Fibroblast of skin of right biceps (primary cell): Measurements from ENCODE around the gene OAT.
"Not testable (repeated sequence)": the region's sequence is repeated elsewhere in the genome, so short reads cannot be mapped to it uniquely, and the experiment has no call there.

Experiments used
- DNase-seq: peaks from one replicate; pipeline ENCODE4 v3.0.0-alpha.2; 2013

Gene OAT

DNA sequence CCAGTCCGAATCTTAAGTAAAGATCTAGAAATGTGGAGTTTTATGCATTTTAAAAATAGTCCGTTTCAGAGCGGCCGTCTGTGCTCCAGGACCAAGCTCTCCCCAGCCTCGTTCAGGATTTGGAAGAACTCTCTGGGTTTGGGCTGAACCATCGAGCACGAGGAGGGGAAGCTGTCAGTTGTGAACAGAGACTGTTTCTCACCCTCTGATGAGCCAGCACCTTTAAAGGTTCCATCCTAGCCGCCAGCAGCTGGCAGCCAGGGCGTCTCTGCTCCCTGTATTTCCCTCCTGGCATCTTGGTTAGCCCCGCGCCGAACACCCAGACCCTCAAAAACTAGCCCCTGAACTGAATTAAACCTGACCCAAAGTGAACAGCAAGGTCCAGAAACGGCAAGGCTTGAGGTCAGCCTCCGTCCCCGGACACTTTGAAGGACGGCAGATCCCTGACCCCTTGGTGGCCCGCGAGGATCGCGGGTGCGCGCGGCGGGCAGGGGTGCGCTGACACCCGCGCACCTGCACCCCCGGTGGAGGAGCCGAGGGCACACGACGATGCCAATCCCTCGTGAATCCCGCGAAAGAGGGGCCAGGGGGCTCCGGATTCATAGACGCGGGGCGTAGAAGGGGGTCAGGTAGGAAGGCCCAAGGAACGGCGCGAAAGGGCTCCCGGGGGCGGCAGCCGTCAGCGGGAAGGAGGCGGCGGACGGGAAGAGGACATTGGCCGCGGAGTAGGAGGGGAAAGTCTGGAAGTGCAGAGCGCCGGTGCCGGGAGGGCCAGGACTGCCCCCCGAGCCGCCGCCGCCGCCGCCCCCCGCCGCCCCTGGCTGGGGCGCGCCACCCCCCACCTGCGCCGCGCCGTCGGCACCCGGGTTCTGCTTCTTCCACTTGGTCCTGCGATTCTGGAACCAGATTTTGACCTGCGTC is 28.4 kb upstream of the OAT start:
- no peak for DNase-seq

DNA sequence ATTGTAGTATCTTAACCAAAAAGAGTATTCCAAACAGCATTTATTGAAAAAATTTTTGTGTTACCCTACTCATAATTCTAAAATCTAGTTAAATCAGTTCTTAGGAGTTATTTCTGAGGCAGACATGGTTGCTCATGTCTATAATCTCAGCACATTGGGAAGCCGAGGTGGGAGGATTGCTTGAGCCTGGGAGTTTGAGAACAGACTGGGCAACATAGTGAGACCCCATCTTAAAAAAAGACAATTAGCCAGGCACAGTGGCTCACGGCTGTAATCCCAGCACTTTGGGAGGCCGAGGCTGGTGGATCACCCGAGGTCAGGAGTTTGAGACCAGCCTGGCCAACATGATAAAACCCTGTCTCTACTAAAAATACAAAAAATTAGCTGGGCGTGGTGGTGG is 23.0 kb upstream of the OAT start:
- DNase-seq = not testable (repeated sequence)

DNA sequence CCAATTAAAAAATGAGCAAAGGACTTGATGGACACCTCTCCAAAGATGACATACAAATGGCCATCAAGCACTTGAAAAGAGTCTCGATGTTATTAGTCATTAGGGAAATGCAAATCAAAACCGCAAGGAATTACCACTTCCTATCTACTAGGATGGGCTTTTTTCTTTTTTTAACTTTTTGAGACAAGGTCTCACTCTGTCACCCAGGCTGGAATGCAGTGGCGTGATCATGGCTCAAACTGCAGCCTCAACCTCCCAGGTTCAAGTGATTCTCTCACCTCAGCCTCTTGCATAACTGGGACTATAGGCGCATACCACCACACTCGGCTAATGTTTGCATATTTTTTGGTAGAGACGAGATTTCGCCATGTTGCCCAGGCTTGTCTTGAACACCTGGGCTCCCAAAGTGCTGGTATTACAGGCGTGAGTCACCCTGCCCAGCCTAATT is 17.5 kb upstream of the OAT start:
- peak; percentile 7 for DNase-seq

DNA sequence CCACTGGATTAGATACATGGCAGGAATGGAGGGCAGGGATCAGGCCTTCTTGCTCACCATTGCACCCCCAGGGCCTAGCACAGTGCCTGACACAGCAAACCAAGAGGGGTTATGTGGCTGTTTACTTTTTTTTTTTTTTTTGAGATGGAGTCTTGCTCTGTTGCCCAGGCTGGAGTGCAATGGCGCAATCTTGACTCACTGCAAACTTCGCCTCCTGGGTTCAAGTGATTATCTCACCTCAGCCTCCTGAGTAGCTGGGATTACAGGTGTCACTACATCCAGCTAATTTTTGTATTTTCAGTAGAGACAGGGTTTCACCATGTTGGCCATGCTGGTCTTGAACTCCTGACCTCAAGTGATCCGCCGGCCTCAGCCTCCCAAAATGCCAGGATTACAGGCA is 17.0 kb upstream of the OAT start:
- not testable (repeated sequence) for DNase-seq

DNA sequence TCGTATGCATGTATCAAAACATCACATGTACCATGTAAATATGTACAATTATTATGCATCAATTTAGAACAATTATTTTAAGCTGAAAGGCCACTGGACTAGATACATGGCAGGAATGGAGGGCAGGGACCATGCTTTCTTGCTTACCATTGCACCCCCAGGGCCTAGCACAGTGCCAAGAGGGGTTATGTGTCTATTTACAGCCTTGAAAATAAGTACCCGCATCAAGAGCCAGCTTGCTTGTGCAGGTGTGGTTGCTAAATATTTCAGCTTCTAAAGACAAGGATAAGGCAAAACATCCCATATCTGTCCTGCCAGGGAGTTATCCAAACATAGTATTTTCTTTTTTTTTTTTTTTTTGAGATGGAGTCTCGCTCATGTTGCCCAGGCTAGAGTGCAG is 14.7 kb upstream of the OAT start:
- DNase-seq = no peak

DNA sequence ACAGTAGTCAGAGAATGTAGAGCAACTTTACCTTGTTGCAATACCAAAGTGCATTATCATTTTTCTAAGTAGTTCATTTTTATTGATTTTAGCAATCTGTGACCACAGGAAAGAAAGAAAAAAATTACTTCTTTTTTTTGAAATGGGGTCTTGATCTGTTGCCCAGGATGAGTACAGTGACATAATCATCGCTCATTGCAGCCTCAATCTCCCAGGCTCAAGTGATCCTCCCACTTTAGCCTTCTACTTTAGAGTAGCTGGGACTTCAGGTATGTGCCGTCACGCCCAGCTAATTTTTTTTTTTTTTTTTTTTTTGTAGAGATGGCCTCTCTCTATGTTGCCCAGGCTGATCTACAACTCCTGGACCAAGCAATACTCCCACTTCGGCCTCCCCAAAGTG is 11.4 kb upstream of the OAT start:
- no peak for DNase-seq

DNA sequence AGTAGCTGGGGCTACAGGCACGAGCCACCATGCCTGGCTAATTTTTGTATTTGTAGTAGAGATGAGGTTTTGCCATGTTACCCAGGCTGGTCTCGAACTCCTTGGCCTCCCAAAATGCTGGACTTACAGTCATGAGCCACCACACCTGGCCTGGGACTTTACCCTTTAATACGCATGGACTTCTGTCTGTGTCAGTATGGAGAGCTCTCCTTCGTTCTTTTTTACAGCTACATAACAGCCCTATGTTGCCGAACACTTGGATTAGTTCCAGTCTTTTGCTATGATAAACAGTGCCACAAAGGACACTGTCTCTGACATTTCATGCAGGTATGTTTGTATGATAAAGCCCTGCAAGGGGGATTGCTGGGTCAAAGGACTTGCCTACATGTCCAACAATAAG is 10.9 kb upstream of the OAT start:
- no peak for DNase-seq

DNA sequence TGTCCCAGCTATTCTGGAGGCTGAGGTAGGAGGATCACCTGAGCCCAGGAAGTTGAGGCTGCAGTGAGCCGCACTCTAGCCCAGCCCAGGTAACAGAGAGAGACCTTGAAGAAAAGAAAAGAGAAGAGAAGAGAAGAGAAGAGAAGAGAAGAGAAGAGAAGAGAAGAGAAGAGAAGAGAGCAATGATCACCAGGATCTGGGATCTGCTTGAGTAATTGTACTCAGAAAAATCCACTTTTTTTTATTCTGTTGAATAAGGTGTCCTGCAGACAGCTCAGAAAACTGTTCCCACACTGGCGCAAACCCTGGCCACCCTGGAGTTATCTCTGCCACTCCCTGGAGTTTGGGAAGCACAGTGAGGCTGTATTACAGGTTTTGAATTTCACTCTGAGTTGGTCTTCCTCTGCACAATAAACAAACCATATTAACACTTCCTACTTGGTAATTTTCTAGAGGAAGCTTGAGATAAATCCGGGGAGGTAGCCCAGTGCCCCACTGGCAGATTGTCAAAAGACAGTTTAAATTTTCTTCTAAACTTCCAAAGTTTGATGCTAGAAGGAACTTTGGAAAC is 9.6 kb upstream of the OAT start:
- DNase-seq = no peak

DNA sequence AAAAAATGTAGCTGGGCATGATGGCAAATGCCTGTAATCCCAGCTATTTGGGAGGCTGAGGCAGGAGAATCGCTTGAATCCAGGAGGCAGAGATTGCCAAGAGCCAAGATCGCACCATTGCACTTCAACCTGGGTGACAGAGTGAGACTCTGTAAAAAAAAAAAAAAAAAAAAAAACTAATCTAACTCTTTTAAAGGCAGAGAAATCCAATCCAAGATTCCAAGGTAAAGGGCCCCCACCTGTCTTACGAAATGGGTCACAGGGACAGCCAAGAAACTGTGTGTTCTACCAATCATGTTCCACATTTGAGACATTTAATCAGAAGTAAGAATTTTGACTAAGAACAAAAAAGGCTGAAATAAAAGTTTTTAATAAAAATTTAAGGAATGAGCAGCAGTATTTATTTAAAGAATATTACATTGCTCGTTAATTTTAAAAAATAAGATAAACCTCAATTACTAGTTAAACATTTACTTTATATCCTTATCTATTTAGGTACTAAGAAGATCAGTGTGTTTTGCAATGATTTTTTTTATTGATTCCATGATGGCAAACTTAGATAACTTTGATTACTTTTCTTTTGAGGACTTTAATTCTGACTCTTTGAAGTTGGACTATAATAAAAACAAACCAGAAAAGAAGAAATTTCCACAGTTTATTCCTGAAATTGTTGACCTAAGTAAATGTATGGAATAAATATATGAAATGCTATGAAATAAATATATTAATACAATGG is 6.7 kb upstream of the OAT start:
- no peak for DNase-seq

DNA sequence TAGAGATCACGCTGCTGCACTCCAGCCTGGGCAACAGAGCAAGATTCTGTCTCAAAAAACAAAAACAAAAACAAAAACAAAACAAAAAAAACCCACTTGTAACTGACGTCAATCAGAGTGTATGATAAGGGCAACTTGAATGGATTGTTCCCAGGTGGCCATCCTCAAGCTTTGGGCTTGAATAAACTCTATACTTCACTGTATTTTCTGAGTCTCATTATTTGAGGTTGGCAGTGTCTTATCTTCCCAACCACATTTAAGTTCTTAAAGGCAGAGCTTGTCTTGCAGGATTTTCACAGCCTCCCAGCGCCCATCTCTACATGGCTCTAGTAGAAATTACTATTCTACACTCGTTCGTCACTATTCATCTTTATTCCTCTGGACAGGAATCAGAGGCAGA is 5.1 kb upstream of the OAT start:
- no peak for DNase-seq

DNA sequence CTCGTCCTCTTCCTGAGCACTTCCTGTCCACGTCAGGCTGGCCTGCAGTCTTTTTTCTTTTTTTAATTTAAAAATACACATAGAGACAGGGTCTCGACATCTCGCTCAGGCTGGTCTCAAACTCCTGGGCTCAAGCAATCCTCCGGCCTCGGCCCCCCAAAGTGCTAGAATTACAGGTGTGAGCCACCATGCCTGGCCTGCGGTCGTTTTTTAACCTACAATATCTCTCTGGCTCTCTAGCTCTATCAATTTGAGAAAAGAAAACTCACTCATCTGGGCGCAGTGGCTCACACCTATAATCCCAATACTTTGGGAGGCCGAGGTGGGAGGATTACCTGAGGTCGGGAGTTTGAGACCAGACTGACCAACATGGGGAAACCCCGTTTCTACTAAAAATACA is 4.0 kb upstream of the OAT start:
- DNase-seq = no peak

DNA sequence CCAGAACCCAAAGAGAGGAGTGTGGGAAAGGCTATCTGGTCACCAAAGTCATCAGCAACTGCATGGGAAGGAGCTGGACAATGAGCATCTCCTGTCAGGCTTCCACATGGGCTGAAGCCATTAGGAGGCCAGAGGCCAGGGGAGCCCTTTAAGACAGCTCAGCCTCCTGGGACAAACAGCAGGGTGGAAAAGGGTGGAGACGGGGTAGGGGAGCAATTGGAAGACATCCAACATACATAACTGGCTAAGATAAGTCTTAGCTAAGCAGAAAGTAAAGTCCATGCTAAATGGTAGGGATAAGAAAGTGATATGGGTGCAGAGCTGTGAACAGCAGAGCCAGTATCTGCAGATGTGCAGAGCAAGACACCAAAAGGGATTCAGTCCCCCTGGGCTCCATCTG is 1.5 kb upstream of the OAT start:
- DNase-seq = no peak

DNA sequence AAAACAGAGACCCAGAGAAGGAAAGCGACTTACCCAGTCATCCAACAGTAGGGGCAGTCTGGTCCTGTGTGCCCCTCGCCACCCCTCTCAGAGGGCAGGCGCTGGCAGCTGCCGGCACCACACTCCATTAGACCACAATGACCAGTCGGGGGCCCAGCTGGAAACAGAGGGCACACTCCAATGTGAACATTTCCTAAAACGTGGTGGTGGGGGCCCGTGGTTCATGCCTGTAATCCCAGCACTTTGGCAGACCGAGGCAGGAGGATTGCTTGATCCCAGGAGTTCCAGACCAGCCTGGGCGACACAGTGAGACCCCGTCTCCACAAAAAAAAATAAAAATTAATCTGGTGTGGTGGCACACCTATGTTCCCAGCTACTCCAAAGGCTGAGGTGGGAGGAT is 912 bp upstream of the OAT start:
- DNase-seq = no peak

DNA sequence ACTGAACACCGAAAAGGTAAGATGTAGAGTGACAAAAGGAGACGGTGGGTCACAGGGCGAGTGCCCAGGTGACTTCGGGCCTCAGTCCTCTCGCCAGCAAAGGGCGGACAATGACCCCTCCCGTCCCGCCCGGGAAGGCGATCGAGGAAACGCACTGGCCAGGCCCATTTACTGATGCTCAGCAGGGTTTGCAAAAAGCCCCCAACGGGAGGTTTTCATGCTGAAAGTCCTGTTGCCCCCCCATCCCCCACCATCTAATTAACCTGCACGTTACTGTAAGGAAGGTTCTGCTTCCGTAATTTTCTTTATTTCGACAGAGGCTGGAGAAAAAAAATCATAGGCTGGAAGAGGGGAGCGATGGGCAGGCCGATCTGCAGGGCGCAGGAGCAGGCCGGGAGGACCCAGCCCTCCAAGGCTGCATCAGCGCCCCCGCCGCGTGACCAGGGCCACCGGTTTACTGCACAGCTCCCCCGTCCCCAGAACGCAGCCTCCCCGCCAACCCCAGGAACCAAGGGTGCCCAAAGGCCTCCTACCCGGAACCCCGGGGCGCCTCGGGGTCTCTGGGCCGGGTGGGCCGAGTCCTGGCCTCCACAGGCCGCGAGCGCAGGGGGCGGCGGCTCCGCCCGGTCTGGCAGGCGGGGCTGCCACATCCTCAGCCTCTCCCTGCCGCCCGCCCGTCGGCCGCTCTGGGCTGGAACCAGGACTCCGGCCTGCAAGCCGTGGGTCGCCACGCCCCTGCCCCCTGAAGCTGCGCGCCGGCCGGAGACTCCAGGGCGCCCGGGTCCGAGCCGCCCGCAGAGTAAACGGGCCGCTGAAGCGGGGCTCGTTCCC is 613 bp downstream of the OAT start:
- peak; percentile 52 for DNase-seq

DNA sequence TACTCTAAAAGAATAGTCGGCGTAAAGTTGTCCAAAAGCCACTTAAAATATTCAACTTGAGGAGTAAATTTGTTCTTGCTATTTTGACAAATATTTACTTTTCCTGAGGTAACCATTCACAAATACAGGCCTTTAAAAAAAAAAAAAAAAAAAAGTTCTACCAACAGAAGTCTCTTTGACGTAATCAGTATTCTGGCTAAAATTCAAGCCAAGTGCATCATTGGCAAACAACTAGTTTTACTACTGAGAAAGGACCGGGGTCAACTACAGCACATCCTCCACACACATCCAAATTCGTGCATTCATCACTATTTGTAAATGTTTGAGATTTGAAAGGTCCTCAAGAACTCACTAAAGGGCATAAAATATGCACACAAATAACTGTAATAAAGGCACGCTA is 2.0 kb downstream of the OAT start:
- DNase-seq = peak; percentile 11

DNA sequence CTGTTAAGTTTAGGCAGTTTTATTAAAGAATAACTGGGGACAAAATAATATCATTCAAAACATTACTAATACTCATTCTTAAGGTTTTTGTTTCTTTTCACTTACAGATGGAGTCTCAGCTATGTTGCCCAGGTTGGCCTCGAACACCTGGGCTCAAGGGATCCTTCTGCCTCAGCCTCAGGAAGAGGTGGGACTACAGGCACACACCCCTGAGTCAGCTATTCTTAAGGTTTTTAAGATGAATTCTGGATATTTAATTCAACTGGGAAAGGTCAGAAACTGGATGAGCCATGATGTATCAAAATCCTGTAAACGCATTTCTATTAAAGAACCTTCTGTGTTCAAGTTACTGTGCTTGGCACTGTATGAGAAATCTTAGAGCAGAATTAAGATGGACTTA is 3.5 kb downstream of the OAT start:
- no peak for DNase-seq

DNA sequence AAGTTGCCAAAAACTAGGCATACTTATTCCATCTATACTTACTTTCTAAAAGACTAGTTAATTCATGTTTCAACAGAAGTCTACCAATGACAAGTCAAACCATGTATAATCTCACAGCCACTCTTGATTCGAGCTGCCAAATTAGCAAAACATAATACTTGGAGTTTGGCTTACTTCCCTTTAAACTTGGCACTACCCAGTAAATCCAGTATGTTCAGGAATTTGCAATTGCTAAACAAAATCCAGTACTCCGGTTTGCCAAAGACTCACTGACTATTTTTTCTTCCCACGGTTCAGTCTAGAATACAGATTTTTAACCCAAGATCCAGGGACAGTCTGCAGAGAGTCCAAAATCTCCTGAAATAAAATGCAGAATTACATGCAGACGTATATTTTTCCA is 4.6 kb downstream of the OAT start:
- DNase-seq = no peak

DNA sequence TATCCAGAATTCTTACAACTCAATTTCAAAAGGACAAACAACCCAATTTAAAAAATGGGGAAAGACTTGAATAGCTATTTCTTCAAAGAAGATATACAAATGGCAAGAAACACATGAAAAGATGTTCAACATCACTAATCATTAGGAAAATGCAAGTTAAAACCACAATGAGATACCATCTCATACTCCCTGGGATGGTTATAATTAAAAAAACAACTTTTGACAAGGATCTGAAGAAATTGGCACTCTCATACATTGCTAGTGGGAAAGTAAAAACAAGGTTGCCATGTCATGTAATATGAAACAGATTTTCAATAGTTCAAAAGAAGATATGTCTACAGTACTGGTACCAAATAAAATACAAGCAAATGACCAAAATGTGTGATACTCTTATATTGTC is 9.0 kb downstream of the OAT start:
- DNase-seq = no peak

DNA sequence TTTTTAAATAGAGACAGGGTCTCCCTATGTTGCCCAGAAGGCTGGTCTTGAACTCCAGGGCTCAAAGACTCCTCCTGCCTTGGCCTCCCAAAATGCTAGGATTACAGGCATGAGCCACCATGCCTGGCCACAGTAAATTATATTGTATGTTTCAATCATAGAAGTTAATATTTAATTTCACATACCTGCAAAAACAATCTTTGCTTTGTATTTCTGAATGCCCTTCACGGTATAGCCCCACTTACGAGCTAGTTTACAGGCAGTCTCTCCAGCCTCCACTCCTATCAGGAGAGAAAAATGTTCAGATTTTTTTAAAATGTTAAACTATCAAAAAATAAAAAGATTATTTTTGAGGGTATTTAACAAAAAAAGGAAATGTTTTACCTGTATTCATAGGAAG is 10.4 kb downstream of the OAT start:
- no peak for DNase-seq

DNA sequence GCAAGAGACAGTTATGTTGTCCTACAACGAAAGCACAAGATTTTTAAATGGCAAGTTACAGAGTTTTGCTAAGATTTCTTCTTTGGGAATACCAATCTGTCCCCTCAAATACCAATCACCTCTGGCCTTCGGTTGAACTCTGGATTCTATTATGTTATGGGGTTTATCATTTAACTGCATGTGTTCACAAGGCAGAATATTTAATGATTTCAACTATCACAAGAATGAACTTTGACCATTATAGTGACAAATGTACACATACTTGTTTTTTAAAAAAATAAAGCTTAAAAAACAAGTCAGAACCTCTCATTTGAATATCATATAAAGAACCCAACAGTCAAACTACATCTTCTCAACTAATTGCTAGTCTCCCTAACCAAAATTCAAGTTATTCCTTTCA is 11.3 kb downstream of the OAT start:
- no peak for DNase-seq

DNA sequence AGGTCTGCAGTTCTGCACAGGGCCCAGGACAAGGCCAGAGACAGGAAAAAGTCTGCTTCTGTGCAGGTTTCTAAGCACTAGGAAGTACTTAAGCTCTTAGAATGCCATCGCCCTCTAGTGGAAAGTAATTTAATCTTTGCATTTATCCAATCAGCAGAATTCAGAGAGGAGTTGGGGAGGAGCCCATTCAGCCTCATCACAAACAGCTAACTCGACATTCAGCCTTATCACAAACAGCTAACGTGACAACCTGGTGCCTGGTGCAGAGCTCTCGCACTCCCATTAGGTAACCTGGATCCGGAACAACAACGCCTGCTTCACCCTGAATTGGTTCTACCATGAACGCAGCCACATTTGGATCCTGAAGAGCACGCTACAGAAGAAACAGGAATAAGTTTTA is 15.2 kb downstream of the OAT start:
- DNase-seq = peak; percentile 74

DNA sequence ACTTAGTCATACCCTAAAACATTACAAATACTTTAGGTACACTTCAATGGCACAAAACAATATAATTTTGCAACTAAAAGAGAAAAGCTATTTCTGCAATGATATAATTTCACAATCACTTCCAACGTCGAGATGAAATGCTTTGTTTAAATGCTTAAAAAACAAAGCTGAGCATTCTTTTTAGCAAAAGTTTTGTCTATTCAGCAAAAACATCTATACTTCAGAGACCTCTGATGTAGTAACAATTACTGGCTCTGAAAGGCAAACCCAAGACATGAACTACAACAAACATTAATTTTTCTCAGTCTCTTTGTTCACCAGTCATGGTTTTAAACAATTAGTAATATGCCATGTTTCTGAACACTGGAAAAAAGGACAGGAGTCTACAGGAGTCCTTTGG is 16.4 kb downstream of the OAT start:
- no peak for DNase-seq

DNA sequence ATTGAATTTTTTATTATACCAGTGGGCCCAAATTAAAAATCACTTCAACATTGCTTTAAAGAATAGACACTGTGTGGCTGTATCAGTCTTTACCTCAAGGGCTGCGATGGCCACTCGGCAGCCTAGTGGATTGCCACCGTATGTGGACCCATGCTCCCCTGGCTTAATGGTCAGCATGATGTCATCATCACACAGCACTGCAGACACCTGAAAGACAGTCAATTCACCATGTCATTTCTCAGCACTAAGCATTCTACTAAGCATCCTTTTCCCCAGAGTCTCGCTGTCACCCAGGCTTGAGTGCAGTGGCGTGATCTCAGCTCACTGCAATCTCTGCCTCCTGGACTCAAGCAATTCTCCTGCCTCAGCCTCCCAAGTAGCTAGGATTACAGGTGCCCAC is 17.1 kb downstream of the OAT start:
- DNase-seq = no peak
